Upper lobe of left lung (tissue), 4 donors: Measurements from ENCODE around the gene LHCGR.

Experiments used
- EP300 ChIP-seq, 4 donors: sonication (generic); formaldehyde crosslinking; IDR thresholded peaks; one replicate each; pipeline ENCODE4 v1.5.1; 2017; ENCODE audit warnings: antibody characterized with exemption in 4 of 4, control low read depth in 2 of 4
- POLR2A ChIP-seq, 4 donors: fragments of 450-650 bp; IDR thresholded peaks; one replicate each; pipeline ENCODE4 v1.5.1; 2016 to 2017; ENCODE audit warnings: antibody characterized with exemption in 4 of 4, mild to moderate bottlenecking in 2 of 4
- TF ChIP-seq, protein P1 (sequence below), 6 experiments: fragments of 450-650 bp in 4 of 6; fragments of 200-600 bp in 2 of 6; sonication (generic) in 2 of 6; IDR thresholded peaks; one replicate each; pipeline ENCODE4 v1.5.1; 2016 to 2019; ENCODE audit warnings: antibody characterized with exemption in 6 of 6

DNA sequence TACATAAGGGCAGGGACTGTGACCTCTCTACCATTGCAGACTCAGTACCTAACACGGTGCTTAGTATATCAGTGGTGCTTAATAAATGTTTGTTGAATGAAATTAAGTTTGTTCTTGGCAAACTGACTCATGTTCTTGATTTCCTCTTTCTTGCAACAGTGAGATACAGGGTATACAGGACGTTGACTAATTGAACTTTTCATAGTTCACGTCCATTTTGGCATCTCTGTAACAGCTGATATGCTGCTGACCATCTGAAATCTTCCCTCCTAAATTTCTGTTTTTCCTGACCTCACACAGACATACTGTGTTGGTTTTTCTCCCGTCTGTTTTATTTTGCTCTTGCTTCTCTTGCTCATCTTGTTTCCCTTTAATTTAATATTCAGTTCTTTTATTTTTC lies 44.2 kb downstream of the LHCGR start:
- TF ChIP-seq, protein P1, sequence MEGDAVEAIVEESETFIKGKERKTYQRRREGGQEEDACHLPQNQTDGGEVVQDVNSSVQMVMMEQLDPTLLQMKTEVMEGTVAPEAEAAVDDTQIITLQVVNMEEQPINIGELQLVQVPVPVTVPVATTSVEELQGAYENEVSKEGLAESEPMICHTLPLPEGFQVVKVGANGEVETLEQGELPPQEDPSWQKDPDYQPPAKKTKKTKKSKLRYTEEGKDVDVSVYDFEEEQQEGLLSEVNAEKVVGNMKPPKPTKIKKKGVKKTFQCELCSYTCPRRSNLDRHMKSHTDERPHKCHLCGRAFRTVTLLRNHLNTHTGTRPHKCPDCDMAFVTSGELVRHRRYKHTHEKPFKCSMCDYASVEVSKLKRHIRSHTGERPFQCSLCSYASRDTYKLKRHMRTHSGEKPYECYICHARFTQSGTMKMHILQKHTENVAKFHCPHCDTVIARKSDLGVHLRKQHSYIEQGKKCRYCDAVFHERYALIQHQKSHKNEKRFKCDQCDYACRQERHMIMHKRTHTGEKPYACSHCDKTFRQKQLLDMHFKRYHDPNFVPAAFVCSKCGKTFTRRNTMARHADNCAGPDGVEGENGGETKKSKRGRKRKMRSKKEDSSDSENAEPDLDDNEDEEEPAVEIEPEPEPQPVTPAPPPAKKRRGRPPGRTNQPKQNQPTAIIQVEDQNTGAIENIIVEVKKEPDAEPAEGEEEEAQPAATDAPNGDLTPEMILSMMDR (IDR thresholded peaks at IDR 0.05), result no peak
- TF ChIP-seq POLR2A (IDR thresholded peaks at IDR 0.05) (no peak), EP300 (IDR thresholded peaks at IDR 0.05) (no peak)
